RWPE1 (cell line): Measurements from ENCODE around the gene RANBP9.

Experiments
- CTCF ChIA-PET: fragments of 350-600 bp; sonication (Branson Sonifier 250); formaldehyde crosslinking; extraction: SDS; loops from one replicate; lab custom pipeline; 2021; lab: Yijun Ruan, JAX
- POLR2A ChIA-PET: fragments of 400-600 bp; formaldehyde crosslinking; extraction: SDS; loops from one replicate; lab custom pipeline; 2020; ENCODE audit warnings: antibody characterized with exemption; ENCODE audit not compliant: low non-redundant PET; lab: Yijun Ruan, JAX
- DNase-seq: peaks from one replicate; pipeline ENCODE4 v3.0.0; 2012; ENCODE audit warnings: low spot score
- H3K27ac ChIP-seq: fragments of 450-650 bp; 2 replicates; pipeline ENCODE4 v1.5.1; 2017
- CTCF ChIP-seq: fragments of 450-650 bp; conservative IDR thresholded peaks from 2 replicates; pipeline ENCODE4 v1.5.1; 2017; ENCODE audit warnings: low read depth, mild to moderate bottlenecking

Gene RANBP9

GRCh38 chr6:13638626-13639025 is 73.0 kb downstream of the RANBP9 start:
- H3K27ac ChIP-seq, result no peak overlapping the region
- DNase-seq, result no peak
- no peak for TF ChIP-seq CTCF
- ChIA-PET CTCF (no interaction called here), POLR2A (no interaction called here)

- POLR2A ChIA-PET, result no interaction called here
Measured at GRCh38 chr6:13638014-13638413, 73.6 kb downstream of the RANBP9 start.

GRCh38 chr6:13635948-13636658 is 75.5 kb downstream of the RANBP9 start:
- H3K27ac ChIP-seq, result no peak overlapping the region
- ChIA-PET CTCF (interaction anchor here (0.5 to 0.9 kb wide), 4 partner anchors 11 to 252 kb away, joined by 3 to 8 read pairs (median 4); no protein-coding TSS in a partner anchor), POLR2A (no interaction called here)
- no peak for TF ChIP-seq CTCF
- DNase-seq, result no peak

More at GRCh38 chr6:13638014-13638413, 73.6 kb downstream of the RANBP9 start:
- H3K27ac ChIP-seq, result no peak overlapping the region
- CTCF ChIA-PET, result interaction anchor here (0.6 kb wide), 1 partner anchor 274 kb away, joined by 3 read pairs; no protein-coding TSS in a partner anchor
- no peak for DNase-seq
- TF ChIP-seq CTCF, result no peak

GRCh38 chr6:13633343-13633742 is 78.3 kb downstream of the RANBP9 start:
- no peak overlapping the region for H3K27ac ChIP-seq
- TF ChIP-seq CTCF, result no peak
- ChIA-PET CTCF (interaction anchor here (0.6 kb wide), 1 partner anchor 18 kb away, joined by 4 read pairs; the partner anchor contains the start of gene NOL7), POLR2A (no interaction called here)
- no peak for DNase-seq

- TF ChIP-seq CTCF, result no peak
- CTCF ChIA-PET, result interaction anchor here (0.7 kb wide), 1 partner anchor 1997 kb away, joined by 3 read pairs; no protein-coding TSS in a partner anchor
- POLR2A ChIA-PET, result no interaction called here
- H3K27ac ChIP-seq, result no peak overlapping the region
- no peak for DNase-seq
Measured at GRCh38 chr6:13630499-13630898, 81.1 kb downstream of the RANBP9 start.

- DNase-seq, result no peak
- POLR2A ChIA-PET, result no interaction called here
- TF ChIP-seq CTCF, result no peak
- H3K27ac ChIP-seq, result no peak overlapping the region
- CTCF ChIA-PET, result interaction anchor here (0.7 kb wide), 1 partner anchor 1996 kb away, joined by 3 read pairs; no protein-coding TSS in a partner anchor
Measured at GRCh38 chr6:13629459-13630116, 82.0 kb downstream of the RANBP9 start.
